ENCODE results near the gene CLTB.
"Not testable (repeated sequence)": the region's sequence is repeated elsewhere in the genome, so short reads cannot be mapped to it uniquely, and the experiment has no call there.

The CLTB gene

GRCh38 chr5:176447591-176447977 is 31.2 kb upstream of the CLTB start:
- Histone ChIP-seq H3K36me3 (peaks cover 3 to 19% (median 7%) of the 10 kb centered on the region in 11 experiments; a peak in 16 of 22 replicates), H3K4me3 (peak overlapping the region; percentile 80 to 96 (median 92)), H3K9ac (peak overlapping the region; percentile 88 to 97 (median 90)), H3K27ac (peak overlapping the region; percentile 81 to 97 (median 91)), H3K9me3 (replicated peaks in 1 of 11) (no peaks in the 10 kb centered on the region), H3K4me1 (peaks cover 28 to 43% (median 40%) of the 10 kb centered on the region in 10 experiments), H3K4me2 (peak overlapping the region; percentile 78 to 99 (median 95)), H3K27me3 (no peaks in the 10 kb centered on the region), H4K20me1 (peaks cover 3 to 21% (median 8%) of the 10 kb centered on the region in 11 experiments; a peak in 15 of 22 replicates)
- no peak for TF ChIP-seq Cebpa-rat (IDR thresholded peaks at IDR 0.05)

GRCh38 chr5:176446884-176447590 is 30.7 kb upstream of the CLTB start:
- Histone ChIP-seq H4K20me1 (peaks cover 0 to 16% (median 2%) of the 10 kb centered on the region in 11 experiments; a peak in 14 of 22 replicates), H3K4me3 (peak overlapping the region; percentile 80 to 96 (median 92)), H3K27me3 (no peaks in the 10 kb centered on the region), H3K4me2 (peak overlapping the region; percentile 78 to 99 (median 95)), H3K9ac (peak overlapping the region; percentile 88 to 97 (median 90)), H3K9me3 (replicated peaks in 1 of 11) (no peaks in the 10 kb centered on the region), H3K36me3 (peaks cover 0 to 13% (median 2%) of the 10 kb centered on the region in 11 experiments; a peak in 10 of 22 replicates), H3K4me1 (peaks cover 34 to 48% (median 46%) of the 10 kb centered on the region in 10 experiments), H3K27ac (peak overlapping the region; percentile 81 to 97 (median 91))
- TF ChIP-seq Cebpa-rat (IDR thresholded peaks at IDR 0.05): no peak

- Histone ChIP-seq H3K4me2 (peak overlapping the region; percentile 8 to 99 (median 95); a peak in 20 of 22 replicates), H3K9me3 (replicated peaks in 1 of 11) (no peaks in the 10 kb centered on the region), H4K20me1 (peaks cover 0 to 10% (median 0%) of the 10 kb centered on the region in 11 experiments; a peak in 5 of 22 replicates), H3K4me3 (peak overlapping the region in 4 of 10 experiments; percentile 80 to 94 (median 88); a peak in 7 of 20 replicates), H3K27ac (peak overlapping the region in 5 of 11 experiments; percentile 85 to 92 (median 90); a peak in 9 of 22 replicates), H3K9ac (peak overlapping the region in 4 of 11 experiments; percentile 88 to 96 (median 90); a peak in 5 of 22 replicates), H3K27me3 (no peaks in the 10 kb centered on the region), H3K4me1 (peaks cover 43 to 57% (median 53%) of the 10 kb centered on the region in 10 experiments), H3K36me3 (peaks cover 0 to 10% (median 0%) of the 10 kb centered on the region in 11 experiments; a peak in 2 of 22 replicates)
- no peak for TF ChIP-seq Cebpa-rat (IDR thresholded peaks at IDR 0.05)
Measured at GRCh38 chr5:176446028-176446665, 29.8 kb upstream of the CLTB start.

- no peak for TF ChIP-seq Cebpa-rat (IDR thresholded peaks at IDR 0.05)
- Histone ChIP-seq H3K4me1 (peaks cover 36 to 61% (median 53%) of the 10 kb centered on the region in 10 experiments), H3K4me3 (no peak overlapping the region), H3K27ac (no peak overlapping the region), H3K9me3 (replicated peaks in 1 of 11) (no peaks in the 10 kb centered on the region), H3K4me2 (no peak overlapping the region), H3K9ac (no peak overlapping the region), H3K36me3 (no peaks in the 10 kb centered on the region), H3K27me3 (no peaks in the 10 kb centered on the region), H4K20me1 (no peaks in the 10 kb centered on the region)
Measured at GRCh38 chr5:176444742-176445141, 28.4 kb upstream of the CLTB start.

GRCh38 chr5:176442911-176443310 is 26.6 kb upstream of the CLTB start:
- Histone ChIP-seq H3K27ac (peak overlapping the region in 6 of 11 experiments; percentile 50 to 69 (median 59); a peak in 5 of 22 replicates), H3K4me2 (peak overlapping the region in 8 of 11 experiments; percentile 69 to 84 (median 78); a peak in 14 of 22 replicates), H3K4me1 (peaks cover 27 to 71% (median 60%) of the 10 kb centered on the region in 10 experiments)
- not testable (repeated sequence) for H3K9me3 ChIP-seq (replicated peaks in 1 of 11); H3K27me3 ChIP-seq; H3K36me3 ChIP-seq; H3K9ac ChIP-seq; H3K4me3 ChIP-seq; H4K20me1 ChIP-seq

- H3K27ac ChIP-seq: peak overlapping the region in 9 of 11 experiments; percentile 16 to 69 (median 56); a peak in 14 of 22 replicates
- H4K20me1 ChIP-seq: no peaks in the 10 kb centered on the region
- H3K4me3 ChIP-seq: no peak overlapping the region
- peak overlapping the region; percentile 36 to 84 (median 73) for H3K4me2 ChIP-seq
- peak overlapping the region in 8 of 11 experiments; percentile 6 to 66 (median 36); a peak in 11 of 22 replicates for H3K9ac ChIP-seq
- H3K36me3 ChIP-seq: no peaks in the 10 kb centered on the region
- H3K4me1 ChIP-seq: peaks cover 27 to 77% (median 66%) of the 10 kb centered on the region in 10 experiments
- no peaks in the 10 kb centered on the region for H3K9me3 ChIP-seq (replicated peaks in 1 of 11)
- no peaks in the 10 kb centered on the region for H3K27me3 ChIP-seq
- TF ChIP-seq Cebpa-rat (IDR thresholded peaks at IDR 0.05): peak in 1 of 11 experiments; percentile 28; a peak in 1 of 22 replicates
Measured at GRCh38 chr5:176441921-176442323, 25.6 kb upstream of the CLTB start.

- H3K36me3 ChIP-seq: no peaks in the 10 kb centered on the region
- no peak for TF ChIP-seq Cebpa-rat (IDR thresholded peaks at IDR 0.05)
- no peaks in the 10 kb centered on the region for H3K27me3 ChIP-seq
- H3K27ac ChIP-seq: peak overlapping the region in 6 of 11 experiments; percentile 33 to 69 (median 59); a peak in 11 of 22 replicates
- H3K9ac ChIP-seq: peak overlapping the region in 2 of 11 experiments; percentile 59 to 66; a peak in 3 of 22 replicates
- H3K4me3 ChIP-seq: no peak overlapping the region
- no peaks in the 10 kb centered on the region for H3K9me3 ChIP-seq (replicated peaks in 1 of 11)
- H3K4me1 ChIP-seq: peaks cover 27 to 77% (median 67%) of the 10 kb centered on the region in 10 experiments
- no peaks in the 10 kb centered on the region for H4K20me1 ChIP-seq
- peak overlapping the region; percentile 36 to 84 (median 73) for H3K4me2 ChIP-seq
Measured at GRCh38 chr5:176440927-176441706, 24.8 kb upstream of the CLTB start.

GRCh38 chr5:176438959-176439757 is 22.8 kb upstream of the CLTB start:
- Histone ChIP-seq H4K20me1 (no peaks in the 10 kb centered on the region), H3K27me3 (no peaks in the 10 kb centered on the region), H3K27ac (peak overlapping the region in 8 of 11 experiments; percentile 28 to 88 (median 82); a peak in 13 of 22 replicates), H3K9me3 (replicated peaks in 1 of 11) (peaks cover 0 to 15% (median 10%) of the 10 kb centered on the region in 11 experiments; a peak in 13 of 22 replicates), H3K4me3 (no peak overlapping the region), H3K4me2 (peak overlapping the region in 8 of 11 experiments; percentile 0 to 78 (median 28); a peak in 11 of 22 replicates), H3K4me1 (peaks cover 27 to 78% (median 72%) of the 10 kb centered on the region in 10 experiments), H3K9ac (no peak overlapping the region), H3K36me3 (no peaks in the 10 kb centered on the region)
- TF ChIP-seq Cebpa-rat (IDR thresholded peaks at IDR 0.05): no peak

All from BLaER1 treated with 17β-estradiol and CSF1 and Interleukin-3, amounts not matched to agents 10 nM and 100 nM (cell line).